Caco-2 (cell line): ENCODE results near the gene ERMAP. TPM values are rescaled to one million over a fixed set of nuclear protein-coding genes. Genes with fewer than 3 reads are reported as not detected.
"Not testable (repeated sequence)": the region's sequence is repeated elsewhere in the genome, so short reads cannot be mapped to it uniquely, and the experiment has no call there.

Experiments
- BruUV-seq: library from RNA; stranded (reverse); fragments of 400-500 nt; replicated peaks from 2 replicates; lab custom pipeline; 2021; lab: Mats Ljungman, UMichigan
- CTCF ChIA-PET: fragments of 300-600 bp; sonication (Branson Sonifier 250); formaldehyde crosslinking; loops from one replicate; lab custom pipeline; 2022; ENCODE audit warnings: antibody characterized with exemption; lab: Charles Lee
- POLR2A ChIA-PET: fragments of 300-600 bp; sonication (Branson Sonifier 250); formaldehyde crosslinking; loops from one replicate; lab custom pipeline; 2022; ENCODE audit warnings: antibody characterized with exemption; lab: Charles Lee
- DNase-seq, 2 experiments: peaks; one replicate each; pipeline versions ENCODE4 v3.0.0 to v3.0.0-alpha.2; 2020 to 2022
- H3K27me3 ChIP-seq: replicated peaks from 2 replicates; pipeline ENCODE4 v1.6.0; 2011; ENCODE audit warnings: low read length; ENCODE audit not compliant: control insufficient read depth, insufficient read depth
- H3K36me3 ChIP-seq: 2 replicates; pipeline ENCODE4 v1.5.1; 2011; ENCODE audit warnings: low read length; ENCODE audit not compliant: control insufficient read depth, insufficient read depth
- H3K4me1 ChIP-seq: fragments of 250-450 bp; sonication (Bioruptor Pico); 2 replicates; pipeline ENCODE4 v1.5.1; 2020; ENCODE audit warnings: mild to moderate bottlenecking
- H3K4me3 ChIP-seq: 2 replicates; pipeline ENCODE4 v1.5.1; 2011; ENCODE audit warnings: low read depth, mild to moderate bottlenecking, control low read depth, low read length
- H3K9me3 ChIP-seq: fragments of 250-450 bp; sonication (Bioruptor Pico); 2 replicates; pipeline ENCODE4 v1.5.1; 2020; ENCODE audit warnings: mild to moderate bottlenecking, moderate library complexity
- H3K27ac Mint-ChIP-seq: one replicate; pipeline ENCODE4 v1.8.0; 2022; ENCODE audit warnings: mixed read lengths; ENCODE audit not compliant: unreplicated experiment
- H3K27me3 Mint-ChIP-seq: one replicate; pipeline ENCODE4 v1.8.0; 2022; ENCODE audit warnings: mixed read lengths; ENCODE audit not compliant: insufficient read depth, unreplicated experiment
- H3K36me3 Mint-ChIP-seq: one replicate; pipeline ENCODE4 v1.8.0; 2022; ENCODE audit warnings: mild to moderate bottlenecking, mixed read lengths; ENCODE audit not compliant: insufficient read depth, unreplicated experiment
- H3K4me1 Mint-ChIP-seq: one replicate; pipeline ENCODE4 v1.8.0; 2022; ENCODE audit warnings: low read depth, mixed read lengths; ENCODE audit not compliant: unreplicated experiment
- H3K4me3 Mint-ChIP-seq: one replicate; pipeline ENCODE4 v1.8.0; 2022; ENCODE audit warnings: mild to moderate bottlenecking, moderate library complexity, mixed read lengths; ENCODE audit not compliant: unreplicated experiment
- H3K9me3 Mint-ChIP-seq: one replicate; pipeline ENCODE4 v1.8.0; 2022; ENCODE audit warnings: mixed read lengths; ENCODE audit not compliant: unreplicated experiment
- intact Hi-C: fragments of 100-400 bp; cut with micrococcal nuclease; formaldehyde crosslinking; loops from one replicate; pipeline ENCODE4 v1.10.0; 2022; ENCODE audit not compliant: unreplicated experiment
- total RNA-seq: library from RNA; stranded (reverse); gene quantifications from 2 replicates; pipeline ENCODE4 v1.2.3, GENCODE V29; 2022
- TF ChIP-seq, protein P1 (sequence below), 2 experiments: fragments of 200-600 bp in 1 of 2; IDR thresholded peaks; 1 replicate in 1 of 2; 2 replicates in 1 of 2; pipeline versions ENCODE4 v1.5.1 to v1.8.0; 2011 to 2022; ENCODE audit warnings: antibody characterized with exemption in 1 of 2, control low read depth in 1 of 2, inconsistent platforms in 1 of 2, low read depth in 1 of 2, low read length in 1 of 2, mild to moderate bottlenecking in 1 of 2, moderate library complexity in 1 of 2; ENCODE audit not compliant: insufficient read depth in 1 of 2, severe bottlenecking in 1 of 2, unreplicated experiment in 1 of 2

ERMAP gene
- total RNA-seq, 1 experiment from 2014 or later, result 4.8 TPM

GRCh38 chr1:42869751-42870150, 52.8 kb downstream of the ERMAP start:
- POLR2A ChIA-PET, H3K36me3 Mint-ChIP-seq, H3K9me3 ChIP-seq, H3K27me3 ChIP-seq, CTCF ChIA-PET, DNase-seq, H3K27ac Mint-ChIP-seq, H3K4me3 ChIP-seq, H3K4me1 ChIP-seq, H3K36me3 ChIP-seq, intact Hi-C loops, H3K4me1 Mint-ChIP-seq, H3K4me3 Mint-ChIP-seq, H3K9me3 Mint-ChIP-seq, BruUV-seq, H3K27me3 Mint-ChIP-seq: not testable (repeated sequence)

GRCh38 chr1:42873108-42873507, 56.2 kb downstream of the ERMAP start:
- H3K27me3 ChIP-seq, H3K4me1 Mint-ChIP-seq, H3K4me1 ChIP-seq, DNase-seq, BruUV-seq, POLR2A ChIA-PET, H3K4me3 ChIP-seq, H3K36me3 Mint-ChIP-seq, H3K9me3 ChIP-seq, H3K27me3 Mint-ChIP-seq, H3K36me3 ChIP-seq, intact Hi-C loops, H3K4me3 Mint-ChIP-seq, H3K9me3 Mint-ChIP-seq, H3K27ac Mint-ChIP-seq, CTCF ChIA-PET: not testable (repeated sequence)

DNA sequence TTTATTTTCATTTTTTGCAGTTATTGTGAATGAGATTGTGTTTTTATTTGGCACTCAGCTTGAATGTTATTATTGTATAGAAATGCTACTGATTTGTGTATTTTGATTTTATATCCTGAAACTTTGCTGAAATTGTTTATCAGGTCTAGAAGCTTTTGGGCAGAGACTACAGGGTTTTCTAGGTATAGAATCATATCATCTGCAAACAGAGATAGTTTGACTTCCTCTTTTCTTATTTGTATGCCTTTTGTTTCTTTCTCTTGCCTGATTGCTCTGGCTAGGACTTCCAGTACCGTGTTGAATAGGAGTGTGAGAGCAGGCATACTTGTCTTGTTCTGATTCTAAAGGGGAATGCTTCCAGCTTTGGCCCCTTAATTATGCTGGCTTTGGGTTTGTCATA, 56.7 kb downstream of the ERMAP start:
- no peak overlapping the region for H3K4me3 ChIP-seq
- TF ChIP-seq, protein P1, sequence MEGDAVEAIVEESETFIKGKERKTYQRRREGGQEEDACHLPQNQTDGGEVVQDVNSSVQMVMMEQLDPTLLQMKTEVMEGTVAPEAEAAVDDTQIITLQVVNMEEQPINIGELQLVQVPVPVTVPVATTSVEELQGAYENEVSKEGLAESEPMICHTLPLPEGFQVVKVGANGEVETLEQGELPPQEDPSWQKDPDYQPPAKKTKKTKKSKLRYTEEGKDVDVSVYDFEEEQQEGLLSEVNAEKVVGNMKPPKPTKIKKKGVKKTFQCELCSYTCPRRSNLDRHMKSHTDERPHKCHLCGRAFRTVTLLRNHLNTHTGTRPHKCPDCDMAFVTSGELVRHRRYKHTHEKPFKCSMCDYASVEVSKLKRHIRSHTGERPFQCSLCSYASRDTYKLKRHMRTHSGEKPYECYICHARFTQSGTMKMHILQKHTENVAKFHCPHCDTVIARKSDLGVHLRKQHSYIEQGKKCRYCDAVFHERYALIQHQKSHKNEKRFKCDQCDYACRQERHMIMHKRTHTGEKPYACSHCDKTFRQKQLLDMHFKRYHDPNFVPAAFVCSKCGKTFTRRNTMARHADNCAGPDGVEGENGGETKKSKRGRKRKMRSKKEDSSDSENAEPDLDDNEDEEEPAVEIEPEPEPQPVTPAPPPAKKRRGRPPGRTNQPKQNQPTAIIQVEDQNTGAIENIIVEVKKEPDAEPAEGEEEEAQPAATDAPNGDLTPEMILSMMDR (IDR thresholded peaks at IDR 0.05; ENCODE audit: insufficient read depth in 1 of 2, low read depth in 1 of 2, low read length in 1 of 2, severe bottlenecking in 1 of 2, unreplicated experiment in 1 of 2), result no peak
- H3K4me1 Mint-ChIP-seq, result no peaks in the 10 kb centered on the region
- H3K9me3 ChIP-seq, result peaks cover 6% of the 10 kb centered on the region
- CTCF ChIA-PET, result interaction anchor here (0.6 kb wide), 1 partner anchor 59 kb away, joined by 3 read pairs; no protein-coding TSS in a partner anchor
- H3K36me3 ChIP-seq, result no peaks in the 10 kb centered on the region
- H3K4me3 Mint-ChIP-seq, result no peak overlapping the region
- H3K27ac Mint-ChIP-seq, result no peak overlapping the region
- no peak for DNase-seq
- no TSS peak for BruUV-seq
- POLR2A ChIA-PET, result interaction anchor here (0.6 kb wide), 1 partner anchor 85 kb away, joined by 11 read pairs; no protein-coding TSS in a partner anchor
- H3K27me3 Mint-ChIP-seq, result peaks cover 6% of the 10 kb centered on the region
- no peaks in the 10 kb centered on the region for H3K36me3 Mint-ChIP-seq
- intact Hi-C loops, result no loop called here
- H3K9me3 Mint-ChIP-seq, result peaks cover 8% of the 10 kb centered on the region
- no peaks in the 10 kb centered on the region for H3K27me3 ChIP-seq
- no peaks in the 10 kb centered on the region for H3K4me1 ChIP-seq

DNA sequence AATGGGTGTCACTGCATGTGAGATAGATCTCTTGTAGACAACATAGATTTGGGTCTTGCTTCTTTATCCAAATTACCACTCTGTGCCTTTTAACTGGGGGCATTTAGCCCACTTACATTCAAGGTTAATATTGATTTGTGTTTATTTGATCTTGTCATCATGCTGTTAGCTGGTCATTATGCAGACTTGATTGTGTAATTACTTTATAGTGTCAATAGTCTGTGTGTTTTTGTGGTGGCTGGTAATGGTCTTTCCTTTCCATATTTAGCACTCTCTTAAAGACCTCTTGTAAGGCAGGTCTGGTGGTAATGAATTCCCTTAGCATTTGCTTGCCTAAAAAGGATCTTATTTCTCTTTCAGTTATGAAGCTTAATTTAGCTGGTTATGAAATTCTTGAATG, 59.1 kb downstream of the ERMAP start:
- no peak overlapping the region for H3K27ac Mint-ChIP-seq
- TF ChIP-seq, protein P1 (IDR thresholded peaks at IDR 0.05; ENCODE audit: insufficient read depth in 1 of 2, low read depth in 1 of 2, low read length in 1 of 2, severe bottlenecking in 1 of 2, unreplicated experiment in 1 of 2), result no peak
- peaks cover 6% of the 10 kb centered on the region for H3K27me3 Mint-ChIP-seq
- no peaks in the 10 kb centered on the region for H3K4me1 Mint-ChIP-seq
- intact Hi-C loops, result no loop called here
- POLR2A ChIA-PET, result no interaction called here
- Histone ChIP-seq H3K4me1 (no peaks in the 10 kb centered on the region), H3K4me3 (no peak overlapping the region), H3K36me3 (no peaks in the 10 kb centered on the region), H3K9me3 (peaks cover 6% of the 10 kb centered on the region), H3K27me3 (no peaks in the 10 kb centered on the region)
- DNase-seq, result no peak
- no peak overlapping the region for H3K4me3 Mint-ChIP-seq
- CTCF ChIA-PET, result no interaction called here
- no peaks in the 10 kb centered on the region for H3K36me3 Mint-ChIP-seq
- no TSS peak for BruUV-seq
- H3K9me3 Mint-ChIP-seq, result peaks cover 8% of the 10 kb centered on the region
